HG02852 (cell line): ENCODE results near the gene ADD1.

ENCODE experiments used
- ATAC-seq: cut with Tn5 transposase; IDR thresholded peaks from one replicate; pipeline ENCODE4 v1.9.1; 2021; ENCODE audit warnings: mild to moderate bottlenecking, moderate library complexity; ENCODE audit not compliant: unreplicated experiment

Gene ADD1

GRCh38 chr4:2843263-2843940 is at the start of gene ADD1:
Gene ADD1 (plus strand): TSS chr4:2843844. CDS start chr4:2875916, 32,072 bp downstream.
- peak; percentile 74 for ATAC-seq

GRCh38 chr4:2794486-2795299 is 49.0 kb upstream of the ADD1 start:
- no peak for ATAC-seq

- no peak for ATAC-seq
These were observed 48.2 kb upstream of the ADD1 start for GRCh38 chr4:2795300-2795892.

- no peak for ATAC-seq
These were observed 47.5 kb upstream of the ADD1 start for GRCh38 chr4:2795893-2796848.

- no peak for ATAC-seq
These were observed 46.6 kb upstream of the ADD1 start for GRCh38 chr4:2796849-2797544.

GRCh38 chr4:2797545-2798305 is 45.9 kb upstream of the ADD1 start:
- ATAC-seq, result no peak

GRCh38 chr4:2798399-2799223 is 45.0 kb upstream of the ADD1 start:
- peak; percentile 51 for ATAC-seq

GRCh38 chr4:2799224-2799911 is 44.3 kb upstream of the ADD1 start:
- ATAC-seq, result no peak

- ATAC-seq, result no peak
These were observed 43.5 kb upstream of the ADD1 start for GRCh38 chr4:2799971-2800690.

- peak; percentile 61 for ATAC-seq
These were observed 42.7 kb upstream of the ADD1 start for GRCh38 chr4:2800691-2801596.

GRCh38 chr4:2802618-2803531 is 40.8 kb upstream of the ADD1 start:
- no peak for ATAC-seq

- ATAC-seq, result no peak
These were observed 39.8 kb upstream of the ADD1 start for GRCh38 chr4:2803624-2804448.

GRCh38 chr4:2804449-2804972 is 39.1 kb upstream of the ADD1 start:
- no peak for ATAC-seq

- ATAC-seq, result no peak
These were observed 38.6 kb upstream of the ADD1 start for GRCh38 chr4:2804973-2805501.
